ENCODE data around the gene ARF1. TPM values are rescaled to one million over a fixed set of nuclear protein-coding genes. Genes with fewer than 3 reads are reported as not detected.
A peak's percentile ranks its signal among the peaks of the same experiment; 100 is the strongest.

The ARF1 gene
- 510 and 512 TPM in 2 replicates for total RNA-seq (2022)
- percentile 96 among the genes with signal in this experiment for Bru-seq, nascent RNA
- percentile 99 among the genes with signal in this experiment for BruChase-seq, experiment 1, labeled RNA remaining after a 6-hour chase
- percentile 97 among the genes with signal in this experiment for BruChase-seq, experiment 2, labeled RNA remaining after a 2-hour chase
- long read RNA-seq, transcript ARF1-201 (5 exons, 1,888 nt), result major isoform, 996 of 1,153 reads
- long read RNA-seq, transcript ARF1-213 (5 exons, 1,972 nt), result minor isoform, 49 of 1,153 reads
- long read RNA-seq, partial matches to known transcripts, result 62 of 1,153 reads
- long read RNA-seq, other reads (novel, unspliced or antisense), result 43 of 1,153 reads

- no peak for TF ChIP-seq CTCF (IDR thresholded peaks at IDR 0.05; ENCODE audit: unreplicated experiment)
- intact Hi-C loops (cut with micrococcal nuclease; ENCODE audit: unreplicated experiment), result no loop called here
- Mint-ChIP-seq H3K27ac (ENCODE audit: unreplicated experiment) (peak within 1 kb of the TSS; percentile 97), H3K27me3 (ENCODE audit: unreplicated experiment) (peaks cover 6% of the 10 kb centered on the region), H3K9me3 (ENCODE audit: low read depth, unreplicated experiment) (no peaks in the 10 kb centered on the region), H3K36me3 (ENCODE audit: insufficient read depth, unreplicated experiment) (peaks cover 65% of the 10 kb centered on the region), H3K4me1 (ENCODE audit: low read depth, unreplicated experiment) (peaks cover 44% of the 10 kb centered on the region), H3K4me3 (ENCODE audit: low read depth, unreplicated experiment) (peak within 1 kb of the TSS; percentile 89)
- BruUV-seq (replicated peaks), result no TSS peak
- CTCF ChIA-PET, result interaction anchor here (0.5 to 1.6 kb wide), 7 partner anchors 9 to 307 kb away, joined by 3 to 7 read pairs (median 3); no protein-coding TSS in a partner anchor
- peak; percentile 97 for DNase-seq
Observed at GRCh38 chr1:228082214-228082917, at the start of gene ARF1. Gene ARF1, plus strand, starts transcription at chr1:228082708. Its CDS starts 14,407 bp downstream, at chr1:228097115.

- Mint-ChIP-seq H3K4me3 (ENCODE audit: low read depth, unreplicated experiment) (no peak overlapping the region), H3K27me3 (ENCODE audit: unreplicated experiment) (peaks cover 52% of the 10 kb centered on the region), H3K27ac (ENCODE audit: unreplicated experiment) (no peak overlapping the region), H3K36me3 (ENCODE audit: insufficient read depth, unreplicated experiment) (no peaks in the 10 kb centered on the region), H3K9me3 (ENCODE audit: low read depth, unreplicated experiment) (peaks cover 3% of the 10 kb centered on the region), H3K4me1 (ENCODE audit: low read depth, unreplicated experiment) (no peaks in the 10 kb centered on the region)
- no peak for DNase-seq
- intact Hi-C loops (cut with micrococcal nuclease; ENCODE audit: unreplicated experiment), result no loop called here
- no TSS peak for BruUV-seq (replicated peaks)
- no peak for TF ChIP-seq CTCF (IDR thresholded peaks at IDR 0.05; ENCODE audit: unreplicated experiment)
- CTCF ChIA-PET, result no interaction called here
Observed at GRCh38 chr1:228033376-228033775, 49.1 kb upstream of the ARF1 start.

GRCh38 chr1:228034954-228035837 lies 47.3 kb upstream of the ARF1 start:
- Mint-ChIP-seq H3K9me3 (ENCODE audit: low read depth, unreplicated experiment) (peaks cover 3% of the 10 kb centered on the region), H3K36me3 (ENCODE audit: insufficient read depth, unreplicated experiment) (no peaks in the 10 kb centered on the region), H3K27ac (ENCODE audit: unreplicated experiment) (no peak overlapping the region), H3K4me1 (ENCODE audit: low read depth, unreplicated experiment) (no peaks in the 10 kb centered on the region), H3K27me3 (ENCODE audit: unreplicated experiment) (peaks cover 52% of the 10 kb centered on the region), H3K4me3 (ENCODE audit: low read depth, unreplicated experiment) (no peak overlapping the region)
- TF ChIP-seq CTCF (IDR thresholded peaks at IDR 0.05; ENCODE audit: unreplicated experiment), result no peak
- CTCF ChIA-PET, result no interaction called here
- intact Hi-C loops (cut with micrococcal nuclease; ENCODE audit: unreplicated experiment), result no loop called here
- no peak for DNase-seq
- BruUV-seq (replicated peaks), result no TSS peak

GRCh38 chr1:228035844-228036243 lies 46.7 kb upstream of the ARF1 start:
- no peak for TF ChIP-seq CTCF (IDR thresholded peaks at IDR 0.05; ENCODE audit: unreplicated experiment)
- intact Hi-C loops (cut with micrococcal nuclease; ENCODE audit: unreplicated experiment), result no loop called here
- Mint-ChIP-seq H3K4me3 (ENCODE audit: low read depth, unreplicated experiment) (no peak overlapping the region), H3K27ac (ENCODE audit: unreplicated experiment) (no peak overlapping the region), H3K4me1 (ENCODE audit: low read depth, unreplicated experiment) (no peaks in the 10 kb centered on the region), H3K9me3 (ENCODE audit: low read depth, unreplicated experiment) (peaks cover 3% of the 10 kb centered on the region), H3K27me3 (ENCODE audit: unreplicated experiment) (peaks cover 50% of the 10 kb centered on the region), H3K36me3 (ENCODE audit: insufficient read depth, unreplicated experiment) (no peaks in the 10 kb centered on the region)
- no TSS peak for BruUV-seq (replicated peaks)
- CTCF ChIA-PET, result no interaction called here
- DNase-seq, result no peak

Measured in Calu3 (cell line).